Left ventricle myocardium inferior (tissue), 1 donor: ENCODE data around the gene NUCB1. TPM values are rescaled to one million over a fixed set of nuclear protein-coding genes. Genes with fewer than 3 reads are reported as not detected.
"Not testable (repeated sequence)": the region's sequence is repeated elsewhere in the genome, so short reads cannot be mapped to it uniquely, and the experiment has no call there.

Experiments
- DNase-seq: peaks from one replicate; pipeline ENCODE4 v3.0.0-alpha.2; 2020
- H3K27ac ChIP-seq: fragments of 200-600 bp; replicated peaks from 2 replicates; pipeline ENCODE4 v1.8.0; 2021
- H3K27me3 ChIP-seq: fragments of 200-600 bp; 2 replicates; pipeline ENCODE4 v1.8.0; 2021; ENCODE audit warnings: low read depth
- H3K36me3 ChIP-seq: fragments of 200-600 bp; 2 replicates; pipeline ENCODE4 v1.8.0; 2021
- H3K4me1 ChIP-seq: fragments of 200-600 bp; 2 replicates; pipeline ENCODE4 v1.8.0; 2021
- H3K4me3 ChIP-seq: fragments of 200-600 bp; 2 replicates; pipeline ENCODE4 v1.8.0; 2021; ENCODE audit warnings: mild to moderate bottlenecking, moderate library complexity
- H3K9me3 ChIP-seq: fragments of 200-600 bp; replicated peaks from 2 replicates; pipeline ENCODE4 v1.8.0; 2021
- CTCF ChIP-seq: fragments of 200-600 bp; IDR thresholded peaks from 2 replicates; pipeline ENCODE4 v1.8.0; 2021; ENCODE audit warnings: antibody characterized with exemption, mild to moderate bottlenecking, borderline replicate concordance
- intact Hi-C: fragments of 100-400 bp; cut with micrococcal nuclease; formaldehyde crosslinking; loops from one replicate; pipeline ENCODE4 v1.11.0; 2022
- total RNA-seq: library from RNA; stranded (reverse); fragmentation: NEBNext Ultra II Directional; extraction: Animal tissue kit (Norgen Biotek cat#: 25700); gene quantifications from one replicate; pipeline ENCODE4 v1.2.1, GENCODE V29; 2021
- donor health status: DM: no; HTN: yes; CAD: no; lungs with severe emphysema.

NUCB1 gene
- total RNA-seq, 1 donor from 2014 or later = 221 TPM

- DNase-seq = peak; percentile 98
- H3K27ac ChIP-seq = peak within 1 kb of the TSS; percentile 100
- no peaks in the 10 kb centered on the region for H3K9me3 ChIP-seq
- H3K36me3 ChIP-seq = peaks cover 43% of the 10 kb centered on the region
- H3K4me3 ChIP-seq = peak within 1 kb of the TSS; percentile 98
- TF ChIP-seq CTCF = peak; percentile 37
- no peaks in the 10 kb centered on the region for H3K27me3 ChIP-seq
- peaks cover 73% of the 10 kb centered on the region for H3K4me1 ChIP-seq
- intact Hi-C loops = no loop called here
Measured at GRCh38 chr19:48872182-48872883, 27.8 kb upstream of the NUCB1 start, which contains the start of gene PPP1R15A. Gene PPP1R15A, plus strand, starts transcription at chr19:48872421. Its CDS starts 813 bp downstream, at chr19:48873234.

GRCh38 chr19:48872884-48873475 lies 27.1 kb upstream of the NUCB1 start:
- TF ChIP-seq CTCF = no peak
- Histone ChIP-seq H3K4me3 (peak overlapping the region; percentile 98), H3K27me3 (no peaks in the 10 kb centered on the region), H3K27ac (peak overlapping the region; percentile 100), H3K36me3 (peaks cover 49% of the 10 kb centered on the region), H3K9me3 (no peaks in the 10 kb centered on the region), H3K4me1 (peaks cover 73% of the 10 kb centered on the region)
- intact Hi-C loops = no loop called here
- peak; percentile 84 for DNase-seq

GRCh38 chr19:48873476-48874302 lies 26.4 kb upstream of the NUCB1 start:
- intact Hi-C loops = no loop called here
- Histone ChIP-seq H3K4me1 (peaks cover 73% of the 10 kb centered on the region), H3K27ac (peak overlapping the region; percentile 100), H3K27me3 (no peaks in the 10 kb centered on the region), H3K9me3 (no peaks in the 10 kb centered on the region), H3K4me3 (peak overlapping the region; percentile 98), H3K36me3 (peaks cover 49% of the 10 kb centered on the region)
- DNase-seq = no peak
- no peak for TF ChIP-seq CTCF

GRCh38 chr19:48874303-48875135 lies 25.6 kb upstream of the NUCB1 start:
- intact Hi-C loops = no loop called here
- no peak for DNase-seq
- Histone ChIP-seq H3K27ac (peak overlapping the region; percentile 100), H3K36me3 (peaks cover 51% of the 10 kb centered on the region), H3K4me1 (peaks cover 75% of the 10 kb centered on the region), H3K9me3 (no peaks in the 10 kb centered on the region), H3K4me3 (peak overlapping the region; percentile 98), H3K27me3 (no peaks in the 10 kb centered on the region)
- TF ChIP-seq CTCF = no peak

- intact Hi-C loops, H3K9me3 ChIP-seq, DNase-seq, H3K27me3 ChIP-seq: not testable (repeated sequence)
- peaks cover 51% of the 10 kb centered on the region for H3K36me3 ChIP-seq
- peak overlapping the region; percentile 98 for H3K4me3 ChIP-seq
- peaks cover 82% of the 10 kb centered on the region for H3K4me1 ChIP-seq
- H3K27ac ChIP-seq = peak overlapping the region; percentile 100
Measured at GRCh38 chr19:48876043-48876981, 23.8 kb upstream of the NUCB1 start.
